Muscle layer of duodenum (tissue), 2 donors: ENCODE measurements around the gene USP15.

Experiments
- H3K27ac ChIP-seq: one replicate; pipeline ENCODE4 v1.7.0; 2013; ENCODE audit warnings: mild to moderate bottlenecking, low read length
- H3K27me3 ChIP-seq: one replicate; pipeline ENCODE4 v1.7.0; 2013; ENCODE audit warnings: low read depth, mild to moderate bottlenecking, control low read depth, low read length
- H3K36me3 ChIP-seq, 2 donors: one replicate each; pipeline ENCODE4 v1.7.0; 2013; ENCODE audit warnings: low read length in 2 of 2, control low read depth in 1 of 2, mild to moderate bottlenecking in 1 of 2; ENCODE audit not compliant: insufficient read depth in 2 of 2, control insufficient read depth in 1 of 2
- H3K4me1 ChIP-seq, 2 donors: one replicate each; pipeline ENCODE4 v1.7.0; 2013; ENCODE audit warnings: low read length in 2 of 2, mild to moderate bottlenecking in 2 of 2, control low read depth in 1 of 2, moderate library complexity in 1 of 2; ENCODE audit not compliant: insufficient read depth in 2 of 2, control insufficient read depth in 1 of 2
- H3K4me3 ChIP-seq, 2 donors: one replicate each; pipeline ENCODE4 v1.7.0; 2013; ENCODE audit warnings: low read length in 2 of 2, low read depth in 1 of 2, mild to moderate bottlenecking in 1 of 2
- H3K9me3 ChIP-seq, 2 donors: one replicate each; pipeline ENCODE4 v1.7.0; 2013; ENCODE audit warnings: low read length in 2 of 2, control low read depth in 1 of 2, mild to moderate bottlenecking in 1 of 2; ENCODE audit not compliant: control insufficient read depth in 1 of 2
- donor health status: healthy.

The USP15 gene

GRCh38 chr12:62305778-62306177 lies 45.6 kb downstream of the USP15 start:
- H3K27ac ChIP-seq = no peak overlapping the region
- no peaks in the 10 kb centered on the region for H3K4me1 ChIP-seq
- peaks cover 0 to 4% of the 10 kb centered on the region in 2 donors for H3K9me3 ChIP-seq
- no peak overlapping the region for H3K4me3 ChIP-seq
- no peaks in the 10 kb centered on the region for H3K27me3 ChIP-seq
- H3K36me3 ChIP-seq = peaks cover 25 to 45% of the 10 kb centered on the region in 2 donors

- H3K9me3 ChIP-seq = peaks cover 0 to 4% of the 10 kb centered on the region in 2 donors
- H3K4me3 ChIP-seq = no peak overlapping the region
- no peaks in the 10 kb centered on the region for H3K4me1 ChIP-seq
- no peak overlapping the region for H3K27ac ChIP-seq
- H3K36me3 ChIP-seq = peaks cover 25 to 45% of the 10 kb centered on the region in 2 donors
- H3K27me3 ChIP-seq = no peaks in the 10 kb centered on the region
These were observed 46.6 kb downstream of the USP15 start for GRCh38 chr12:62306569-62307530.

- no peaks in the 10 kb centered on the region for H3K4me1 ChIP-seq
- peaks cover 0 to 4% of the 10 kb centered on the region in 2 donors for H3K9me3 ChIP-seq
- no peaks in the 10 kb centered on the region for H3K27me3 ChIP-seq
These were observed 48.0 kb downstream of the USP15 start for GRCh38 chr12:62308201-62308600.

GRCh38 chr12:62313727-62314380 lies 53.6 kb downstream of the USP15 start:
- H3K27me3 ChIP-seq = no peaks in the 10 kb centered on the region
- no peak overlapping the region for H3K27ac ChIP-seq
- H3K9me3 ChIP-seq = no peaks in the 10 kb centered on the region
- H3K36me3 ChIP-seq = peaks cover 3 to 13% of the 10 kb centered on the region in 2 donors
- no peak overlapping the region for H3K4me3 ChIP-seq
- no peaks in the 10 kb centered on the region for H3K4me1 ChIP-seq

More at GRCh38 chr12:62308201-62308600, 48.0 kb downstream of the USP15 start:
- H3K27ac ChIP-seq = no peak overlapping the region
- peaks cover 22 to 42% of the 10 kb centered on the region in 2 donors for H3K36me3 ChIP-seq
- no peak overlapping the region for H3K4me3 ChIP-seq

GRCh38 chr12:62317017-62317416 lies 56.8 kb downstream of the USP15 start:
- H3K27me3 ChIP-seq = no peaks in the 10 kb centered on the region
- H3K36me3 ChIP-seq = peaks cover 13 to 14% of the 10 kb centered on the region in 2 donors
- no peaks in the 10 kb centered on the region for H3K9me3 ChIP-seq
- no peak overlapping the region for H3K4me3 ChIP-seq
- no peaks in the 10 kb centered on the region for H3K4me1 ChIP-seq
- no peak overlapping the region for H3K27ac ChIP-seq

- no peaks in the 10 kb centered on the region for H3K9me3 ChIP-seq
- H3K4me3 ChIP-seq = no peak overlapping the region
- H3K4me1 ChIP-seq = no peaks in the 10 kb centered on the region
- H3K27ac ChIP-seq = no peak overlapping the region
- H3K27me3 ChIP-seq = no peaks in the 10 kb centered on the region
- peaks cover 21 to 24% of the 10 kb centered on the region in 2 donors for H3K36me3 ChIP-seq
These were observed 58.9 kb downstream of the USP15 start for GRCh38 chr12:62319058-62319457.

- Histone ChIP-seq H3K27ac (no peak overlapping the region), H3K27me3 (no peaks in the 10 kb centered on the region), H3K4me1 (no peaks in the 10 kb centered on the region), H3K9me3 (no peaks in the 10 kb centered on the region), H3K36me3 (peaks cover 21 to 24% of the 10 kb centered on the region in 2 donors), H3K4me3 (no peak overlapping the region)
These were observed 59.9 kb downstream of the USP15 start for GRCh38 chr12:62320054-62320453.

GRCh38 chr12:62323386-62323785 lies 63.2 kb downstream of the USP15 start:
- H3K27me3 ChIP-seq = no peaks in the 10 kb centered on the region
- H3K9me3 ChIP-seq = no peaks in the 10 kb centered on the region
- peaks cover 12 to 24% of the 10 kb centered on the region in 2 donors for H3K36me3 ChIP-seq
- H3K27ac ChIP-seq = no peak overlapping the region
- no peak overlapping the region for H3K4me3 ChIP-seq
- H3K4me1 ChIP-seq = no peaks in the 10 kb centered on the region

- Histone ChIP-seq H3K4me1 (no peaks in the 10 kb centered on the region), H3K27ac (no peak overlapping the region), H3K9me3 (no peaks in the 10 kb centered on the region), H3K36me3 (no peaks in the 10 kb centered on the region), H3K4me3 (no peak overlapping the region), H3K27me3 (no peaks in the 10 kb centered on the region)
These were observed 68.2 kb downstream of the USP15 start for GRCh38 chr12:62328296-62328921.

- Histone ChIP-seq H3K4me1 (no peaks in the 10 kb centered on the region), H3K4me3 (no peak overlapping the region), H3K9me3 (no peaks in the 10 kb centered on the region), H3K27me3 (no peaks in the 10 kb centered on the region), H3K36me3 (no peaks in the 10 kb centered on the region), H3K27ac (no peak overlapping the region)
These were observed 71.1 kb downstream of the USP15 start for GRCh38 chr12:62331306-62331705.

- Histone ChIP-seq H3K27ac (no peak overlapping the region), H3K9me3 (no peaks in the 10 kb centered on the region), H3K4me1 (no peaks in the 10 kb centered on the region), H3K4me3 (no peak overlapping the region), H3K36me3 (no peaks in the 10 kb centered on the region), H3K27me3 (no peaks in the 10 kb centered on the region)
These were observed 72.4 kb downstream of the USP15 start for GRCh38 chr12:62332598-62332997.
